OCI-LY3 (cell line): ENCODE data around the gene UBE2D3.

ENCODE experiments used
- H2AFZ ChIP-seq: fragments of 200-600, 300-600 bp; shearing (Covaris generic); 2 replicates; pipeline ENCODE4 v1.6.0; 2014; ENCODE audit warnings: antibody characterized with exemption, low read depth, low read length
- H3K27ac ChIP-seq: fragments of 200-600, 300-600 bp; sonication (generic); 2 replicates; pipeline ENCODE4 v1.5.1; 2014; ENCODE audit warnings: mild to moderate bottlenecking, low read length, moderate library complexity, mixed read lengths
- H3K27me3 ChIP-seq: fragments of 200-600, 300-600 bp; sonication (generic); 2 replicates; pipeline ENCODE4 v1.6.1; 2014; ENCODE audit warnings: low read depth, low read length, mixed read lengths
- H3K36me3 ChIP-seq: fragments of 200-600, 300-600 bp; sonication (generic); replicated peaks from 2 replicates; pipeline ENCODE3; 2014; ENCODE audit warnings: low read depth, low read length, mixed read lengths
- H3K4me1 ChIP-seq: fragments of 300-600, 200-600 bp; sonication (generic); 2 replicates; pipeline ENCODE4 v1.6.1; 2014; ENCODE audit warnings: low read length, mixed read lengths
- H3K4me2 ChIP-seq: fragments of 200-600, 300-600 bp; sonication (generic); 2 replicates; pipeline ENCODE4 v1.6.1; 2014; ENCODE audit warnings: low read length, mixed read lengths
- H3K4me3 ChIP-seq: fragments of 300-600, 200-600 bp; sonication (generic); 2 replicates; pipeline ENCODE4 v1.5.1; 2014; ENCODE audit warnings: antibody characterized with exemption, mild to moderate bottlenecking, low read length, moderate library complexity
- H3K79me2 ChIP-seq: fragments of 300-600, 200-600 bp; shearing (Covaris generic); 2 replicates; pipeline ENCODE4 v1.6.1; 2014; ENCODE audit warnings: mild to moderate bottlenecking, low read length, mixed read lengths
- H3K9ac ChIP-seq: fragments of 300-600, 200-600 bp; shearing (Covaris generic); 2 replicates; pipeline ENCODE4 v1.6.0; 2014; ENCODE audit warnings: mild to moderate bottlenecking, low read length, moderate library complexity
- H3K9me3 ChIP-seq: fragments of 200-600, 300-600 bp; shearing (Covaris generic); 2 replicates; pipeline ENCODE4 v1.6.1; 2014; ENCODE audit warnings: low read length, mixed read lengths; ENCODE audit not compliant: insufficient read depth
- H4K20me1 ChIP-seq: fragments of 200-600, 300-600 bp; sonication (generic); 2 replicates; pipeline ENCODE4 v1.6.1; 2016; ENCODE audit warnings: low read length, mixed read lengths; ENCODE audit not compliant: insufficient read depth
- CTCF ChIP-seq: fragments of 200-600, 300-600 bp; sonication (generic); IDR thresholded peaks from 2 replicates; pipeline ENCODE4 v1.5.1; 2014; ENCODE audit warnings: antibody characterized with exemption, low read length, low read depth
- EZH2phosphoT487 ChIP-seq: fragments of 200-600 bp; shearing (Covaris generic); IDR thresholded peaks from 2 replicates; pipeline ENCODE4 v1.6.1; 2018; ENCODE audit warnings: antibody characterized with exemption, mixed run types, low read depth

The UBE2D3 gene

DNA sequence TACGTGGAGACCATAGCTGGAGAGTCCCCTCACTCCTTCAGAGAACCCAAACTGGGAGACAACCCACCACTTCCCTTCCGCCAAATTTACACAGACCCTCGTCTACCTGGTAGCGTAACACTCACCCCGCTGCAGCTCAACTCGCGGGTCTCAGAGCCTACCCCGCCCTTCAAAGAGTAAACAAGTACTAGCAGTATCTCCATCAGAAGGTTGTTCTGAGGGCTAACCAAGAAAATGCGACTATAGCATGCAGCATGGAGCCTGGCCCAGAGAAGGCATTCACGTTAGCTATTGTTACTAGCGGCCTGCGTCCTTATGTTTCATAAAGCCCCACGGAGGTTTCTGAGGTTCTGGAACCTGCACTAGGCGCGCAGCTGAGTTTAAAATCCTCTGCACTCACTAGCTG, 66.1 kb downstream of the UBE2D3 start:
- Histone ChIP-seq H3K36me3 (peaks cover 14% of the 10 kb centered on the region), H3K9me3 (no peaks in the 10 kb centered on the region), H3K79me2 (peaks cover 40% of the 10 kb centered on the region), H3K27me3 (no peaks in the 10 kb centered on the region), H3K4me2 (peak overlapping the region; percentile 91), H3K9ac (peak overlapping the region; percentile 82), H3K4me3 (peak overlapping the region; percentile 93), H3K4me1 (peaks cover 14% of the 10 kb centered on the region), H2AFZ (peak overlapping the region; percentile 93), H3K27ac (peak overlapping the region; percentile 82; the same call in 1 of the 2 replicates), H4K20me1 (peaks cover 29% of the 10 kb centered on the region)
- TF ChIP-seq CTCF: no peak
- no peak for TF ChIP-seq EZH2phosphoT487

DNA sequence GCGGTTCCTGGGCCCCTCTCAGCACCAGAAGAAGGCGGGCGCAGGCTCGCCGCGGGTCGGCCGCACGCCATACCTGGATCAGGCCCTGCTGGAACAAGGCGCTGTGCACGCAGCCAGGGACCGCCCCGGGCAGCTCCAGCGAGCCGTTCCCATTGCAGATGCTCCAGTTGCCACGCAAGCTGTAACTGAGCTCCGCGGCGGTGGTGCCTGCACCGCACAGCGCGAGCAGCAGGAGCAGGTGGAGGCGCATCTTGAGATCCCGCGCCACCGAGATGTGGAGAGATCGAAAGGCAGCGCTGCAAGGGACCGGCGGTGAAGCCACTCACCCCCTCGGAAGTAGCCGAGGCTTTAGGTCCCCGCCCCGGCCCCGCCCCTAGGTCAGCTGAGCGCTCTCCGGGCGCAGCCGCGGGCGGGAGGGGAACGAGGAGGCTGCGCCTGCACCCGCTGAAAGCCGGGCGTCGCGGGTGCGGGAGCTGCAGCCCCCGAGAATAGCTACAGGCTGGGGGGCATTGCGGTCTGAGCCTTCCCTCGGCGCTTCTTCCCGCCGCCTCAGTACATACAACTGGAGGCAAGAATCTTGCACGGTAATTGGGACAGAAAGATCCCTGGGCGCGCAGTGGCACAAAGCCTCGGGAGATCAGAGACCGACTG, 66.6 kb downstream of the UBE2D3 start, which contains the start of gene MANBA:
Gene MANBA (minus strand): TSS at position 324 of the 651 bp plus-strand sequence. CDS start 74 bp downstream, at position 250.
- peak within 1 kb of the TSS; percentile 82 for H3K9ac ChIP-seq
- peaks cover 43% of the 10 kb centered on the region for H3K79me2 ChIP-seq
- H2AFZ ChIP-seq: peak within 1 kb of the TSS; percentile 93
- H3K4me3 ChIP-seq: peak within 1 kb of the TSS; percentile 93
- H3K4me2 ChIP-seq: peak within 1 kb of the TSS; percentile 91
- peaks cover 29% of the 10 kb centered on the region for H4K20me1 ChIP-seq
- H3K9me3 ChIP-seq: no peaks in the 10 kb centered on the region
- peak within 1 kb of the TSS; percentile 82 for H3K27ac ChIP-seq
- peaks cover 14% of the 10 kb centered on the region for H3K36me3 ChIP-seq
- peaks cover 14% of the 10 kb centered on the region for H3K4me1 ChIP-seq
- no peaks in the 10 kb centered on the region for H3K27me3 ChIP-seq
- TF ChIP-seq CTCF (no peak), EZH2phosphoT487 (no peak)

DNA sequence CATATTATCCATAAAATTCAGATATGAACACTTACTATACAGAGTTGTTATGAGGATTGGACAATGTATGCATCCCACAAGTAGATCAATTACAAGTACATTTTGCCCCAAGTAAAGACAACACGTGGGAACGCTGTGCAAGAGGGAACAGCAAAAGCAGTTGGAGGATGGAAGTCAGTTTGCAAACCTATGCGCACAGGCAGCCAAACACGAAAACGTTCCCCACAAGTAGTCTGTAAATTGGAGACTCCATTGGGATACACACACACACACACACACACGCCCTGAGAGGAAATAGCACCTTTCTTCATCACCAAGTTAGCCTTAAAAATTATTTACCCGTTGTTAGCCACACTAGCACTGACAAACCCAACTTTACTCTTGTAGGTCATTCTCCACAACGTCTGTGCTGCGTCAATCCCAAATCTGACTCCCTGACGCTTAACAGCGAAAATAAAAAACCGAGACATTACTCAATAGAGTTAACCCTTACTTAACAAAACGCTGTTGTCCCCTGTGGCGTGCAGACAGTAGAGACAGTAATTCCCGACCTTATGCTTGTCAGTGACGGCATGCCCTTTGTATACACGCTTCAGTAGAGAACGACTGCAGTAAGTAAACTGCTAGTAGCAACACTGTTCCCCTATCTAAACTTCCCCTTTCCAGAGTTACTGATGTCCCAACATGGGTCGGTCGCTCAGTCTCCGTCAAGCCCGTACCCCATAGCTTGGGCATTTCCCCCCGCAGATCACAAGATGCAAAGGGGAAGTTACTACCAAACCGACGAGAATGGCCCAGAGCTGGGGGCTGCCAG, 67.3 kb downstream of the UBE2D3 start:
- H3K4me2 ChIP-seq: peak overlapping the region; percentile 91
- peak overlapping the region; percentile 82 for H3K27ac ChIP-seq
- no peaks in the 10 kb centered on the region for H3K9me3 ChIP-seq
- peak overlapping the region; percentile 93 for H3K4me3 ChIP-seq
- H3K9ac ChIP-seq: peak overlapping the region; percentile 82
- H3K27me3 ChIP-seq: no peaks in the 10 kb centered on the region
- H3K36me3 ChIP-seq: peaks cover 14% of the 10 kb centered on the region
- H3K79me2 ChIP-seq: peaks cover 43% of the 10 kb centered on the region
- peaks cover 14% of the 10 kb centered on the region for H3K4me1 ChIP-seq
- TF ChIP-seq EZH2phosphoT487 (no peak), CTCF (no peak)
- peak overlapping the region; percentile 85 for H2AFZ ChIP-seq
- H4K20me1 ChIP-seq: peaks cover 29% of the 10 kb centered on the region
